GM23248 (cell line): ENCODE results near the gene ERC2. TPM values are rescaled to one million over a fixed set of nuclear protein-coding genes. Genes with fewer than 3 reads are reported as not detected.

ENCODE experiments used
- DNase-seq: peaks from one replicate; pipeline ENCODE4 v3.0.0-alpha.2; 2015
- H2AFZ ChIP-seq: fragments of 200-600 bp; sonication (generic); 2 replicates; pipeline ENCODE4 v1.6.1; 2016; ENCODE audit warnings: antibody characterized with exemption
- H3F3A ChIP-seq: fragments of 200-600 bp; sonication (generic); 2 replicates; pipeline ENCODE4 v1.6.1; 2016; ENCODE audit warnings: mild to moderate bottlenecking, antibody characterized with exemption, mixed run types; ENCODE audit not compliant: insufficient read depth
- H3K27ac ChIP-seq: fragments of 200-600 bp; sonication (generic); 2 replicates; pipeline ENCODE4 v1.5.1; 2016; ENCODE audit warnings: mild to moderate bottlenecking
- H3K27me3 ChIP-seq: fragments of 200-600 bp; sonication (generic); replicated peaks from 2 replicates; pipeline ENCODE4 v1.6.1; 2016; ENCODE audit warnings: mild to moderate bottlenecking; ENCODE audit not compliant: insufficient read depth
- H3K36me3 ChIP-seq: fragments of 200-600 bp; sonication (generic); 2 replicates; pipeline ENCODE4 v1.6.1; 2016; ENCODE audit warnings: low read depth, mild to moderate bottlenecking
- H3K4me1 ChIP-seq: fragments of 200-600 bp; sonication (generic); 2 replicates; pipeline ENCODE4 v1.6.1; 2016; ENCODE audit warnings: mild to moderate bottlenecking; ENCODE audit not compliant: insufficient read depth
- H3K4me2 ChIP-seq: fragments of 200-600 bp; sonication (generic); one replicate; pipeline ENCODE4 v1.6.1; 2016; ENCODE audit warnings: mild to moderate bottlenecking; ENCODE audit not compliant: unreplicated experiment
- H3K4me3 ChIP-seq: fragments of 200-600 bp; sonication (generic); 2 replicates; pipeline ENCODE4 v1.5.1; 2016; ENCODE audit warnings: mild to moderate bottlenecking
- H3K79me2 ChIP-seq: fragments of 200-600 bp; sonication (generic); 2 replicates; pipeline ENCODE4 v1.6.1; 2016; ENCODE audit warnings: mild to moderate bottlenecking; ENCODE audit not compliant: insufficient read depth
- H3K9ac ChIP-seq: fragments of 200-600 bp; sonication (generic); 2 replicates; pipeline ENCODE4 v1.6.1; 2016; ENCODE audit warnings: mild to moderate bottlenecking
- H3K9me2 ChIP-seq: fragments of 200-600 bp; sonication (generic); 2 replicates; pipeline ENCODE4 v1.6.1; 2016; ENCODE audit warnings: mixed run types, mild to moderate bottlenecking, moderate library complexity; ENCODE audit not compliant: insufficient read depth
- H3K9me3 ChIP-seq: fragments of 200-600 bp; sonication (generic); one replicate; pipeline ENCODE4 v1.6.1; 2017; ENCODE audit warnings: low read depth
- H4K20me1 ChIP-seq: fragments of 200-600 bp; sonication (generic); 2 replicates; pipeline ENCODE4 v1.6.0; 2016; ENCODE audit not compliant: insufficient read depth
- EZH2 ChIP-seq: fragments of 200-600 bp; sonication (generic); IDR thresholded peaks from 2 replicates; pipeline ENCODE4 v1.6.1; 2018; ENCODE audit warnings: antibody characterized with exemption, mild to moderate bottlenecking; ENCODE audit not compliant: insufficient read depth, poor library complexity, severe bottlenecking
- EZH2phosphoT487 ChIP-seq: fragments of 200-600 bp; sonication (generic); IDR thresholded peaks from 2 replicates; pipeline ENCODE4 v1.6.1; 2018; ENCODE audit warnings: antibody characterized with exemption, moderate library complexity, mild to moderate bottlenecking, low read depth; ENCODE audit not compliant: insufficient read depth
- WGBS, 2 experiments: methylation state at CpG; one replicate each; pipeline ENCODE4 v1.1.6; 2015 to 2017; ENCODE audit warnings: low lambda C conversion rate in 2 of 2, low coverage in 1 of 2; ENCODE audit errors: missing lambda C conversion rate in 2 of 2; 5-methylcytosine and 5-hydroxymethylcytosine counted together
- in situ Hi-C: fragments of 300-500 bp; cut with MboI; formaldehyde crosslinking; loops from 2 replicates; pipeline ENCODE4 v1.15.0; 2020
- polyA plus RNA-seq: library from polyadenylated mRNA; unstranded; fragments of >200 nt; fragmentation: Nextera tagmentation; extraction: Ambion mirVana; gene quantifications from 2 replicates; pipeline ENCODE4 v1.2.1, GENCODE V29; 2016
- total RNA-seq: library from RNA; depleted of rRNA; stranded (reverse); fragments of >200 nt; shearing (Covaris generic); gene quantifications from 2 replicates; pipeline ENCODE4 v1.2.3, GENCODE V29; 2014

ERC2 gene
- total and polyA plus RNA-seq, 2 experiments from 2014 or later, result not detected

GRCh38 chr3:55569033-55569599 is 899.2 kb downstream of the ERC2 start:
- in situ Hi-C loops, result no loop called here
- H3K4me3 ChIP-seq, result no peak overlapping the region
- no peaks in the 10 kb centered on the region for H3F3A ChIP-seq
- WGBS, 2 experiments, result 40 to 47% methylated on average over 10 of the region's 10 CpGs
- no peaks in the 10 kb centered on the region for H3K4me1 ChIP-seq
- no peak overlapping the region for H2AFZ ChIP-seq
- DNase-seq, result no peak
- no peak overlapping the region for H3K27ac ChIP-seq
- TF ChIP-seq EZH2, result no peak
- TF ChIP-seq EZH2phosphoT487, result no peak
- no peaks in the 10 kb centered on the region for H3K79me2 ChIP-seq
- no peaks in the 10 kb centered on the region for H4K20me1 ChIP-seq
- 0 out of 2 replicates have a peak, but pooled peaks cover 4% of the 10 kb centered on the region for H3K27me3 ChIP-seq
- H3K9me3 ChIP-seq, result no peaks in the 10 kb centered on the region
- no peak overlapping the region for H3K4me2 ChIP-seq
- no peak overlapping the region for H3K9ac ChIP-seq
- no peaks in the 10 kb centered on the region for H3K36me3 ChIP-seq
- no peaks in the 10 kb centered on the region for H3K9me2 ChIP-seq

- Histone ChIP-seq H3K9ac (no peak overlapping the region), H3K4me2 (no peak overlapping the region), H3K36me3 (no peaks in the 10 kb centered on the region), H3K9me3 (no peaks in the 10 kb centered on the region), H3K4me3 (no peak overlapping the region), H3K27ac (no peak overlapping the region), H3K9me2 (no peaks in the 10 kb centered on the region), H4K20me1 (no peaks in the 10 kb centered on the region), H3K79me2 (no peaks in the 10 kb centered on the region), H3K27me3 (peaks cover 9% of the 10 kb centered on the region; the same call in 1 of the 2 replicates), H3K4me1 (no peaks in the 10 kb centered on the region), H2AFZ (no peak overlapping the region), H3F3A (no peaks in the 10 kb centered on the region)
- DNase-seq, result peak; percentile 62
- TF ChIP-seq EZH2phosphoT487 (no peak), EZH2 (no peak)
- in situ Hi-C loops, result no loop called here
- 65 to 68% methylated on average over 3 of the region's 3 CpGs for WGBS, 2 experiments
Observed at GRCh38 chr3:55567615-55568014, 900.7 kb downstream of the ERC2 start.

GRCh38 chr3:55567121-55567520 is 901.1 kb downstream of the ERC2 start:
- Histone ChIP-seq H3K27me3 (peaks cover 9% of the 10 kb centered on the region; the same call in 1 of the 2 replicates), H4K20me1 (no peaks in the 10 kb centered on the region), H2AFZ (no peak overlapping the region), H3K79me2 (no peaks in the 10 kb centered on the region), H3K4me3 (no peak overlapping the region), H3K36me3 (no peaks in the 10 kb centered on the region), H3K9me3 (no peaks in the 10 kb centered on the region), H3K4me1 (no peaks in the 10 kb centered on the region), H3K27ac (no peak overlapping the region), H3F3A (no peaks in the 10 kb centered on the region), H3K9ac (no peak overlapping the region), H3K4me2 (no peak overlapping the region), H3K9me2 (no peaks in the 10 kb centered on the region)
- 84 to 94% methylated on average over 1 of the region's 1 CpG for WGBS, 2 experiments
- TF ChIP-seq EZH2 (no peak), EZH2phosphoT487 (no peak)
- in situ Hi-C loops, result no loop called here
- no peak for DNase-seq

GRCh38 chr3:55565521-55565920 is 902.7 kb downstream of the ERC2 start:
- no peaks in the 10 kb centered on the region for H4K20me1 ChIP-seq
- H3K4me3 ChIP-seq, result no peak overlapping the region
- H3K9me2 ChIP-seq, result no peaks in the 10 kb centered on the region
- 29 to 31% methylated on average over 3 of the region's 3 CpGs for WGBS, 2 experiments
- H3K4me2 ChIP-seq, result no peak overlapping the region
- in situ Hi-C loops, result no loop called here
- H3K4me1 ChIP-seq, result no peaks in the 10 kb centered on the region
- H3F3A ChIP-seq, result no peaks in the 10 kb centered on the region
- no peak overlapping the region for H3K27ac ChIP-seq
- no peaks in the 10 kb centered on the region for H3K79me2 ChIP-seq
- H3K27me3 ChIP-seq, result peaks cover 9% of the 10 kb centered on the region; the same call in 1 of the 2 replicates
- DNase-seq, result no peak
- H3K9me3 ChIP-seq, result no peaks in the 10 kb centered on the region
- TF ChIP-seq EZH2 (no peak), EZH2phosphoT487 (no peak)
- H3K36me3 ChIP-seq, result no peaks in the 10 kb centered on the region
- H2AFZ ChIP-seq, result no peak overlapping the region
- no peak overlapping the region for H3K9ac ChIP-seq

GRCh38 chr3:55564726-55565125 is 903.5 kb downstream of the ERC2 start:
- H3K9ac ChIP-seq, result no peak overlapping the region
- H3K4me1 ChIP-seq, result no peaks in the 10 kb centered on the region
- no peak overlapping the region for H3K27ac ChIP-seq
- no peaks in the 10 kb centered on the region for H3K36me3 ChIP-seq
- peaks cover 9% of the 10 kb centered on the region; the same call in 1 of the 2 replicates for H3K27me3 ChIP-seq
- no peaks in the 10 kb centered on the region for H4K20me1 ChIP-seq
- 34 to 36% methylated on average over 6 of the region's 6 CpGs for WGBS, 2 experiments
- no peak overlapping the region for H3K4me2 ChIP-seq
- in situ Hi-C loops, result no loop called here
- TF ChIP-seq EZH2, result no peak
- no peak for TF ChIP-seq EZH2phosphoT487
- no peaks in the 10 kb centered on the region for H3K79me2 ChIP-seq
- no peak overlapping the region for H3K4me3 ChIP-seq
- H3K9me3 ChIP-seq, result no peaks in the 10 kb centered on the region
- H3F3A ChIP-seq, result no peaks in the 10 kb centered on the region
- no peak overlapping the region for H2AFZ ChIP-seq
- H3K9me2 ChIP-seq, result no peaks in the 10 kb centered on the region
- DNase-seq, result no peak
